Effector memory CD8-positive, alpha-beta T cell (primary cell): Measurements from ENCODE around the gene ROR1.

ENCODE experiments used
- ATAC-seq: fragments of 150-1000 bp; cut with Tn5 transposase; replicated peaks from 2 replicates; pipeline ENCODE4 v1.10.0; 2021; ENCODE audit warnings: mild to moderate bottlenecking, moderate library complexity
- DNase-seq, 3 experiments: peaks; one replicate each; pipeline ENCODE4 v3.0.0; 2021
- H3K27ac Mint-ChIP-seq, 2 donors: one replicate each; pipeline ENCODE4 v1.8.0; 2022; ENCODE audit warnings: mild to moderate bottlenecking in 2 of 2, mixed read lengths in 2 of 2, moderate library complexity in 2 of 2
- H3K27me3 Mint-ChIP-seq, 2 donors: one replicate each; pipeline ENCODE4 v1.8.0; 2022; ENCODE audit warnings: mixed read lengths in 2 of 2
- H3K36me3 Mint-ChIP-seq: one replicate; pipeline ENCODE4 v1.8.0; 2022; ENCODE audit warnings: mild to moderate bottlenecking, moderate library complexity, mixed read lengths; ENCODE audit not compliant: insufficient read depth
- H3K4me1 Mint-ChIP-seq, 2 donors: one replicate each; pipeline ENCODE4 v1.8.0; 2022; ENCODE audit warnings: low read depth in 2 of 2, mixed read lengths in 2 of 2
- H3K4me3 Mint-ChIP-seq, 2 donors: one replicate each; pipeline ENCODE4 v1.8.0; 2022; ENCODE audit warnings: mild to moderate bottlenecking in 2 of 2, mixed read lengths in 2 of 2, moderate library complexity in 2 of 2
- H3K9me3 Mint-ChIP-seq, 2 donors: one replicate each; pipeline ENCODE4 v1.8.0; 2022; ENCODE audit warnings: mixed read lengths in 2 of 2

ROR1 gene

DNA sequence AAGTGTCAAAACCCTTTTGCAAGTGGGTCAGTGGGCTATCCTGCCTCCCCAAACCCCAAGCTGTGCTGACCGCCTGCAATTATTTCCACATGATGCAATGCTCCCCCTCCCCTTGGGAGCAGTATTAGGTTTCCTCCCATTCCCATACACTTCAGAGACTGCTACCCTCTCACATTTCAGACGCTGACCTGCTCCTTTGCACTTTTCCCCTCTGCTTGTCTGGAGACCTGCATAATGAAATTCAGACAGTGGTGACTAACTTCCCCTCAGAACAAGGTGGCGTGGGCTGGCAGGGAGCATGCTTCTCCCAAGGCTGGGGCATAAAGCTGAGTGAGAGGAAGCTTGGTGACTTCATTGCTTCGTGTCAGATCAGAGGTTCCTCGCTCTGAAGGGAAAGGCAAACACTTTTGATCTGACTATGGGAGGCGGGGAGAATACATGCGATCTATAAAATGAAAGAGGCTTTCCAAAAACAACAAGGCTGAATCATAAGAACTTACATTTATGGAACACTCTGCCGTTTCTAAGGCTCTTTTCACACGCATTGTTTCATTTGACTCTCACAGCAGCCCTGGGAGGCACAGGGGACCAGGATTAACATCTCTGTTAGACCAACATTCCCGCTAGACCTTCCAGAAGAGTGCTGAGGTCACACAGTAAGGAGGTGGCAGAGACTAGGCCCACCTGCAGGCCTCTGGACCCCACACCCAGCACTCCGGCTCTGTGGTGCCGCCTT, 27.5 kb upstream of the ROR1 start:
- no peaks in the 10 kb centered on the region for H3K36me3 Mint-ChIP-seq
- peaks cover 19 to 75% of the 10 kb centered on the region in 2 donors for H3K27me3 Mint-ChIP-seq
- peaks cover 2 to 12% of the 10 kb centered on the region in 2 donors for H3K9me3 Mint-ChIP-seq
- H3K27ac Mint-ChIP-seq: no peak overlapping the region
- H3K4me1 Mint-ChIP-seq: no peaks in the 10 kb centered on the region
- DNase-seq (no peak), ATAC-seq (no peak)
- no peak overlapping the region for H3K4me3 Mint-ChIP-seq

DNA sequence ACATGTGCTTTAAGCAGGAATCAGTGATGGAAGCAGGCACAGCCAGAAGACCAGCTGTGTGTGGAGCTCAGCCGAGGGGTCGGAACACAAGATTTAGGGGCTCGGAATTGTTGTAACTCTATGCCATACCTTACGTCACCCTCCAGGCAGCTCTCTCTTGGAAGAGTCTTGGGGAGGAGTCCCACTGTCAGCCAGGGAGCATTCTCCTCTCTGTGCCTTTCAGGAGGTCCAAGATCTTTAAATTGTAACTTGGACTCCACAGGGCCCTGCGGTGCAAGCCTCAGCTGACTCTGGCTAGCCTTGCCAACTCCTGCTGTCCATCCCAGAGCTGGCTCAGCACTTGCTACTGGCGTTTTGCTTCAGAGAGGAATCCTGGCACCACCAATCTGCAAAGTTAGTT, 26.4 kb upstream of the ROR1 start:
- H3K9me3 Mint-ChIP-seq: peaks cover 0 to 6% of the 10 kb centered on the region in 2 donors
- DNase-seq (no peak), ATAC-seq (no peak)

DNA sequence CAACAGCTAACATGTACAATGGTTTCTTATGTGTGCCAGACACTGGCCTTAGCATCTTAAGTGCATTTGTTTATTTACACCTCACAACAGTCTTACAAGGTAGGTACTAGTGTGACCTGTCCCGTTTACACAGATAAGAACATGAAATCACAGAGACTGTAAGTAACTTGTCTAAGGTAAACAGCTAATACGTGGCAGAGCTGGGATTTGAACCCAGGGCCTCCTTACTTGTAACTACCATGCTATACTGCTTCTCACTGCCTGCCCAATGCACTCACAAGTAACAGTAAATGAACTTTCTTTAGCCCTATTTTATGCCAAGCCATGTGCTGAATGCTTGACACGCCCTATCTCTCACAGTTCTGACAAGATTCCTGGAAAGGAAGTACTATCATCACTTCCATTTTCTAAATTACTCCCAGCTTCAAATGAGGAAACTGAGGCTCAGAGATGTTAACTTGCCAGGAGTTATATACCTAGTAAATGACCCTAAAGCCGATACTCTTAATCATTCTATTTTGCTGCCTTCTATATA, 25.7 kb upstream of the ROR1 start:
- Mint-ChIP-seq H3K9me3 (peaks cover 0 to 2% of the 10 kb centered on the region in 2 donors), H3K27me3 (peaks cover 17 to 74% of the 10 kb centered on the region in 2 donors), H3K4me1 (no peaks in the 10 kb centered on the region), H3K4me3 (no peak overlapping the region), H3K27ac (no peak overlapping the region), H3K36me3 (no peaks in the 10 kb centered on the region)
- DNase-seq: no peak
- no peak for ATAC-seq

More for the DNA sequence above, 26.4 kb upstream of the ROR1 start:
- peaks cover 11 to 74% of the 10 kb centered on the region in 2 donors for H3K27me3 Mint-ChIP-seq
- no peaks in the 10 kb centered on the region for H3K36me3 Mint-ChIP-seq
- no peak overlapping the region for H3K27ac Mint-ChIP-seq
- H3K4me3 Mint-ChIP-seq: no peak overlapping the region
- no peaks in the 10 kb centered on the region for H3K4me1 Mint-ChIP-seq

DNA sequence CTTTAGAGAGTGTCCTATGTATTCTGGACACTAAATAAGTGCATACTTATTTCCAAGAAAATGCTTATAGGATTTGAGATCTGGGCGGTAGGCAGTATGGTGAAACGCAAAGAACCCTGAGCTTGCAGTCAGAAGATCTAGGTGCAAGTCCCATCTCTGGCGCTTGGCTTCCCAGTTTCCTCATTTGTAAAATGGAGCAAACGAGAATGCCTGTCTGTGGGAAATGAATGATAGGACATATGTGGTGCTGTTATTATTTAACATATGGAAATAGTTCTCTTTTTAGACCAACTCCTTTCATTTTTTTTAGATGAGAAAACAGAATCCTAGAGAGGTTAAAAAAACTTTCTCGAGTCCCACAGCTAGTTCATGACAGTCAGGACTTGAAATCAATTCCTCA, 25.2 kb upstream of the ROR1 start:
- DNase-seq: no peak
- Mint-ChIP-seq H3K4me3 (no peak overlapping the region), H3K27me3 (peaks cover 20 to 70% of the 10 kb centered on the region in 2 donors), H3K27ac (no peak overlapping the region), H3K36me3 (no peaks in the 10 kb centered on the region), H3K4me1 (no peaks in the 10 kb centered on the region), H3K9me3 (no peaks in the 10 kb centered on the region)
- ATAC-seq: no peak

DNA sequence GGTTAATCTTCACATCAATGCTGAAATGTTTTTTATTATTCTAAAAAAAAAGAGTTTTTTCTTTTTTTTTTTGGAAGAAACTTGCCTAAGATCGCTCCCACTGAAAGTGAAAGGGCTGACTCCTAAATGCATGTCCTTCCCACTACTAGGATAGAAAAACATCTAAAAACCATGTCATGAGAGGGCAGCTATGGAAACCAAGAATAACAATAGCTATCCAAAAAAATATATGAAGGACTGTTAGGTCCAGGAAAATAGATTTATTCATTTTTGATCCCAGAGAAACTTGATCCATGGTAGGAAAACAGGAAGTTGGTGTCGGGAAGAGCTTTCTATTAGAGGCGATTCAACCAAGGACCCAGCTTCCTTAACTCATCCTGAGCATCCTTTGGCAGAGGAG, 23.1 kb upstream of the ROR1 start:
- H3K4me1 Mint-ChIP-seq: no peaks in the 10 kb centered on the region
- DNase-seq (no peak), ATAC-seq (no peak)
- no peaks in the 10 kb centered on the region for H3K9me3 Mint-ChIP-seq
- H3K4me3 Mint-ChIP-seq: no peak overlapping the region
- no peaks in the 10 kb centered on the region for H3K36me3 Mint-ChIP-seq
- H3K27ac Mint-ChIP-seq: no peak overlapping the region
- peaks cover 26 to 61% of the 10 kb centered on the region in 2 donors for H3K27me3 Mint-ChIP-seq

DNA sequence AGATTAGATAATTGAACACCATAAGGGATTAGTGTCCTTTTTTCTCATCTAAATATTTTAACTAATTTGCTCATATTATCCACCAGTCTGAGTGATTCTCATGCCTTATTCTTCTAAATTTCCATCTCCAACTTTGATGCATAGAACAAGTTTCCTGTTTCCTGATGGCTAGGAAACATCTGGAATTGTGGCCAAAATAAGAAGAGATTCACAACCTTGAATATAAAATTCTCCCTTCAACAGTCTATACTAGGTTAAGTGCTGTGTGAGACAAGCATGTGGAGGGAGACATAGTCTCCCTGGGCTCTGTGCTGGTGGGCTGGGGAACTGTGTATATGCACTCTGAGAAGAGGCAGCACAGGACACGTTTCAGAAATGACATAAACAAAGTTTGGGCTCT, 21.6 kb upstream of the ROR1 start:
- H3K9me3 Mint-ChIP-seq: no peaks in the 10 kb centered on the region
- ATAC-seq (no peak), DNase-seq (no peak)
- H3K4me1 Mint-ChIP-seq: no peaks in the 10 kb centered on the region
- H3K4me3 Mint-ChIP-seq: no peak overlapping the region
- H3K36me3 Mint-ChIP-seq: no peaks in the 10 kb centered on the region
- peaks cover 31 to 48% of the 10 kb centered on the region in 2 donors for H3K27me3 Mint-ChIP-seq
- no peak overlapping the region for H3K27ac Mint-ChIP-seq

DNA sequence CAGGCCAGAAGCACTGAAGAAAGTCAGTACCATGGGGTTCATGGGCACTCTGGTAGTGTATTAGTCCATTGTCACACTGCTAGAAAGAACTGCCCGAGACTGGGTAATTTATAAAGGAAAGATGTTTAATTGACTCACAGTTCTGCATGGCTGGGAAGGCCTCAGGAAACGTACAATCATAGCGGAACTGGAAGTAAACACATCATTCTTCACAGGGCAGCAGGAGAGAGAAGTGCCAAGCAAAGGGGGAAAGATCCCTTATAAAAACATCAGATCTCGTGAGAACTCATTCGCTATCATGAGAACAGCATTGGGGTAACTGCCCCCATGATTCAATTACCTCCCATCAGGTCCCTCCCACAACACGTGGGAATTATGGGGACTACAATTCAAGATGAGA, 20.2 kb upstream of the ROR1 start:
- no peaks in the 10 kb centered on the region for H3K4me1 Mint-ChIP-seq
- no peaks in the 10 kb centered on the region for H3K36me3 Mint-ChIP-seq

DNA sequence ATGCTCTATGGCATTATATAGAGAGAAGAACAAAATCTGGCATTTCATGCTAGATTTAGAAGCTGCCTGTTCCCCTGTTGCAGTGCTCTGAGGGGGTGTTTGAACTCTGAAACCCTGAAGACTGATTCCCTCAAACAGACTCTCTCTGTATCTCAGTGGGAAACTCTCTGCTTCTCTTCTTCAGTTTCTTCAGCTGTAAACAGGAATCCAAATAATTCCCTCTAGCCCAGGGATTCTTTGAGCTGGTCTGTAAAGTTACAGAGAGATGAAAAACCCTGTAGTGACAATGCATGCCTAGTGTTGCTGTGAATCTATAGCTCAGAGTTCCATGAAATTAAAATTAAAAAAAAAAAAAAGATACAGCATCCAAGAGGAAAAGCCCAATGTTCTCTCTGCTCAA, 17.0 kb upstream of the ROR1 start:
- H3K27ac Mint-ChIP-seq: no peak overlapping the region
- peaks cover 19 to 21% of the 10 kb centered on the region in 2 donors for H3K27me3 Mint-ChIP-seq
- H3K4me1 Mint-ChIP-seq: no peaks in the 10 kb centered on the region

More for the DNA sequence above, 20.2 kb upstream of the ROR1 start:
- no peak for DNase-seq
- H3K4me3 Mint-ChIP-seq: no peak overlapping the region
- H3K27ac Mint-ChIP-seq: no peak overlapping the region
- no peaks in the 10 kb centered on the region for H3K9me3 Mint-ChIP-seq
- ATAC-seq: no peak
- peaks cover 31 to 36% of the 10 kb centered on the region in 2 donors for H3K27me3 Mint-ChIP-seq

DNA sequence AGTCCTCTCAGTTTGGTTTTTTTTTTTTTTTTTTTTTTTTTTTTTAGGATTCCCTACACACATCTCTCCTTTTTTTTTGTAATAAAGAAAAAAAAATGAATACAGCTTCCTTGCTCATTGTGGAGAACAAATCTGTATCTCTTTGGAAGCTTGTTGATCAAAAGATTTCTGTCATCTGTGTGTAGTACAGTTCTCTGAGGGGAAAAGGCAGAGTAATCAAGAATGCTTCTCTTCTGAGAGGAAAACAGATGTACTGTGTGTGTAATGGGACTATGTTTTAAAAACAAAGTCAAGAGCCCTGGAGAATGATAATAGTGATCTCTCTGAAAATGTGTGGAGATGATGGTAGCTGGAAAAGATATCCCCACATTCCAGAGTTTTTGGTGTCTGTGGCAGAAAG, 16.5 kb upstream of the ROR1 start:
- Mint-ChIP-seq H3K27me3 (peaks cover 17 to 19% of the 10 kb centered on the region in 2 donors), H3K4me1 (no peaks in the 10 kb centered on the region), H3K36me3 (no peaks in the 10 kb centered on the region), H3K27ac (no peak overlapping the region), H3K4me3 (no peak overlapping the region), H3K9me3 (no peaks in the 10 kb centered on the region)
- no peak for DNase-seq
- ATAC-seq: no peak

More for the DNA sequence above, 17.0 kb upstream of the ROR1 start:
- Mint-ChIP-seq H3K4me3 (no peak overlapping the region), H3K9me3 (no peaks in the 10 kb centered on the region), H3K36me3 (no peaks in the 10 kb centered on the region)
- no peak for DNase-seq
- no peak for ATAC-seq

DNA sequence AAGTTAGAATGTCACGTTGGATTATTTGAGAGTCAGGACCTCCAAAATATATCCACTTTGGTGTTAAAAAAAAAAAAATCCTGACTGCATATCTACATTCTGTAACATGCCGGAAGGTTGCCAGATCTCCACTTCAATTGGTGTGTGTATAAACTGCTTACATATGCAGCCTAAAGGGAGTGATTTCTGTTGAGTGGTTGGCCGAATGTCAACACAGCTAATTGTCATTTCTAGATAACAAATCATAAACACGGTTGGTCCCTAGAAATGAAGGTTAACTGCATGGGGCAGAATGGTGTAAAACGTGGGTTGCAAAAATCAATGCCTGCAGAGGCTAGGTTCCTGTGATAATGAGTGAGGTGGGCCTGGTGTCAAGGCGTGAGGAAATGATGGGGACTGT, 15.0 kb upstream of the ROR1 start:
- H3K9me3 Mint-ChIP-seq: no peaks in the 10 kb centered on the region
- no peak overlapping the region for H3K4me3 Mint-ChIP-seq
- H3K36me3 Mint-ChIP-seq: no peaks in the 10 kb centered on the region
- H3K27ac Mint-ChIP-seq: no peak overlapping the region
- DNase-seq (no peak), ATAC-seq (no peak)
- peaks cover 8 to 9% of the 10 kb centered on the region in 2 donors for H3K27me3 Mint-ChIP-seq
- no peaks in the 10 kb centered on the region for H3K4me1 Mint-ChIP-seq

DNA sequence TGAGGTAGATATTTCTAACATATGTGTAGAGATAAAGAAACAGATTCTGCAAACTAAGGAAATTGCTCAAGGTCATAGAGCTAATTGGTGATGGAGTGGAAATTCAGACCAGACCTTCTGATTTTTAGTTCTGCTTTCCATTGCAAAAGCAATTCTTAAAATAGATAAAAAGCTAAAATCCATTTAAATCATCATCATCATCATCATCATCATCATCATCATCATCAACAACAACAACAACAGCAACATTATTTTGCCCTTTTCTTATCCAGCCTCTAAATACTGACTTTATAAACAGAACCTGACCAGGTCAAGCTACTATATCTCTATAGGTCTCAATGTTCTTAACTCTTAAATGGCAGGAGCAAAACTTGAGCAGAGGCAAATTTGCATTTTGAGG, 14.0 kb upstream of the ROR1 start:
- Mint-ChIP-seq H3K27ac (no peak overlapping the region), H3K4me3 (no peak overlapping the region), H3K27me3 (peaks cover 11 to 12% of the 10 kb centered on the region in 2 donors), H3K4me1 (no peaks in the 10 kb centered on the region), H3K36me3 (no peaks in the 10 kb centered on the region), H3K9me3 (no peaks in the 10 kb centered on the region)
- ATAC-seq (no peak), DNase-seq (no peak)

DNA sequence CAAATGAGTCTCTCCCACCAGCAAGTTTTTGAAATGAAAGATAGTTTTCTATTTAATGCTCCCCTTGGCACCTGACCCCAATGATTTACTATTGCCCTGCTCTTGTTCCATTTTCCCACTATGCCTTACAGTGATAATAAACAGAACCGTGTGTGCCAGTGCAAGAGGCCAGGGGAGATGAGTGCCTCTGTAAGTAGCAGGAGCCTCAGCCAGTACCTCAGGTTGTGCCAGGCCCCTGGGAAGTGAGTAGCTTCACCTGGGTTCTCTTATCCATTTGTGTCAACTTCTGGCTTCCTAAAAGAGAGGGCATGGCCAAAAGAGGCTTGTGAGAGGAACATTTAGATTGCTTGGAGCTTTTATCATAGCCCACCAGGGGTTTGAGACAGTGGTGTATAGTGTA, 3.4 kb upstream of the ROR1 start:
- no peak for ATAC-seq
- H3K4me1 Mint-ChIP-seq: peaks cover 8 to 10% of the 10 kb centered on the region in 2 donors
- H3K27ac Mint-ChIP-seq: no peak overlapping the region

DNA sequence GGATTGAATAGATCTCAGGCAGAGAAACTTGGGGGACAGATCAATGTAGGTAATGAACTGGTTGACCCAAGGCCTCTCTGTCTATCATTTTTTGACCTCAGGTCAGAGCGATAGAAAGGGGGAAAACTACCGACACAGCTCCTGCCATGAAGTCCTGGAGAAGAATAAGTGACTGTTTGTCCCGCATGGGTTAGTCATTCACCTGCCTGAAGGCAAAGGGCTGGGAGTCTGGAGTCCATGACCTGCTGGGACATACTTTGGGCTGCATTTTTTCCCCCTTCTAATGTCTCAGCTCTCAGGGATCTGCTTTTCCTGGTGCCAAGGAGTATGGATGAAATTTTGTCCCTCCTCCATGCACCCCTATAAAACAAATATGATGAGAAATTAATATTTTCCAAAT, 1.6 kb upstream of the ROR1 start:
- Mint-ChIP-seq H3K4me3 (no peak overlapping the region), H3K9me3 (no peaks in the 10 kb centered on the region), H3K4me1 (peaks cover 8 to 11% of the 10 kb centered on the region in 2 donors), H3K27me3 (peaks cover 50 to 74% of the 10 kb centered on the region in 2 donors), H3K36me3 (peaks cover 3% of the 10 kb centered on the region), H3K27ac (no peak overlapping the region)
- ATAC-seq (no peak), DNase-seq (no peak)

More for the DNA sequence above, 3.4 kb upstream of the ROR1 start:
- Mint-ChIP-seq H3K27me3 (peaks cover 38 to 56% of the 10 kb centered on the region in 2 donors), H3K36me3 (no peaks in the 10 kb centered on the region), H3K9me3 (no peaks in the 10 kb centered on the region), H3K4me3 (no peak overlapping the region)
- no peak for DNase-seq

DNA sequence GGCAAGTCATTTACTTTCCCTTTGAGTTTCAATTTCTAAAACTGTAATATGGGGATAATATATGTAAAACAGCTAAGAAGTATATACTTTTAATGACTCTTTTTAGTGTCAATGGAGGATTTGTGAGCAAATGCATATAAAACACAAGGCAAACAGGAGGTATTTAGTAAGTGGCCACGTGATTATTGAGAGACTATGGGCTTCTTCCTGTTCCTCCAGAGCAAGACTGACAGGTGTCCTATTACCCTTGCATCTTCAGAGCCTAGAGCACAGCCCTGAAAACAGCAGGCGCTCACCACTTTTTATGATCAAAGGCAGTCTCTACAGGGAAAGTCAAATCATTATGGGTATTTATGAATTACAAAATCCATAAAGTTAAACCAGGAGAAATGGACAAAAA, 941 bp upstream of the ROR1 start:
- no peak for ATAC-seq
- Mint-ChIP-seq H3K27ac (no peak overlapping the region), H3K27me3 (peaks cover 55 to 81% of the 10 kb centered on the region in 2 donors), H3K4me3 (peak overlapping the region; percentile 15 to 25), H3K36me3 (peaks cover 3% of the 10 kb centered on the region), H3K4me1 (peaks cover 8 to 11% of the 10 kb centered on the region in 2 donors), H3K9me3 (no peaks in the 10 kb centered on the region)
- no peak for DNase-seq
